Body of pancreas (tissue), 4 donors: ENCODE data around the gene POFUT1.

Source experiments
- CTCF ChIP-seq, 7 experiments: fragments of 450-650 bp in 4 of 7; fragments of 200-600 bp in 3 of 7; sonication (generic) in 3 of 7; IDR thresholded peaks; one replicate each; pipeline ENCODE4 v1.5.1; 2016 to 2019; ENCODE audit warnings: antibody characterized with exemption in 7 of 7
- POLR2A ChIP-seq, 3 donors: fragments of 450-650 bp; IDR thresholded peaks; one replicate each; pipeline ENCODE4 v1.6.1; 2016; ENCODE audit warnings: antibody characterized with exemption in 3 of 3, mild to moderate bottlenecking in 2 of 3

GRCh38 chr20:32235331-32236047 lies 27.8 kb downstream of the POFUT1 start:
- no peak for TF ChIP-seq CTCF (IDR thresholded peaks at IDR 0.05)
- TF ChIP-seq POLR2A (IDR thresholded peaks at IDR 0.05), result no peak
